Spinal cord (tissue), 10 donors: Measurements from ENCODE around the gene GNA15. TPM values are rescaled to one million over a fixed set of nuclear protein-coding genes. Genes with fewer than 3 reads are reported as not detected.

ENCODE experiments used
- DNase-seq, 6 donors: peaks; one replicate each; pipeline versions ENCODE4 v3.0.0 to v3.0.0-alpha.2; 2013 to 2015; ENCODE audit warnings: low spot score in 6 of 6, low read depth in 4 of 6
- H3K27ac ChIP-seq: one replicate; pipeline ENCODE4 v1.5.1; 2013; ENCODE audit warnings: low read depth, low read length, control low read depth
- H3K27me3 ChIP-seq: one replicate; pipeline ENCODE4 v1.6.1; 2013; ENCODE audit warnings: low read length; ENCODE audit not compliant: control insufficient read depth, insufficient read depth
- H3K36me3 ChIP-seq: one replicate; pipeline ENCODE4 v1.6.1; 2013; ENCODE audit warnings: low read length; ENCODE audit not compliant: control insufficient read depth, insufficient read depth
- H3K4me1 ChIP-seq: one replicate; pipeline ENCODE4 v1.6.1; 2013; ENCODE audit warnings: low read length; ENCODE audit not compliant: control insufficient read depth, insufficient read depth
- H3K4me3 ChIP-seq: one replicate; pipeline ENCODE4 v1.5.1; 2013; ENCODE audit warnings: low read depth, low read length, control low read depth
- H3K9me3 ChIP-seq: one replicate; pipeline ENCODE4 v1.6.1; 2013; ENCODE audit warnings: low read length; ENCODE audit not compliant: control insufficient read depth, insufficient read depth
- WGBS: methylation state at CpG from one replicate; pipeline ENCODE4 v1.1.5; 2013; ENCODE audit warnings: missing lambda C conversion rate; ENCODE audit not compliant: insufficient coverage; 5-methylcytosine and 5-hydroxymethylcytosine counted together
- polyA plus RNA-seq, 2 donors: library from polyadenylated mRNA; unstranded; fragments of 120-200 nt; gene quantifications; one replicate each; pipeline ENCODE4 v1.2.1, GENCODE V29; 2013; ENCODE audit not compliant: insufficient read length in 2 of 2
- total RNA-seq, 2 donors: library from RNA; depleted of rRNA in 1 of 2; stranded (reverse); fragments of 120-200 nt in 1 of 2; fragments of >200 nt in 1 of 2; gene quantifications; one replicate each; pipeline versions ENCODE4 v1.2.3 to v1.2.4, GENCODE V29; 2013 to 2014
- donor health status: healthy.

GNA15 gene
- total and polyA plus RNA-seq, 4 donors, result 2.1 to 3.6 (median 3.1) TPM

DNA sequence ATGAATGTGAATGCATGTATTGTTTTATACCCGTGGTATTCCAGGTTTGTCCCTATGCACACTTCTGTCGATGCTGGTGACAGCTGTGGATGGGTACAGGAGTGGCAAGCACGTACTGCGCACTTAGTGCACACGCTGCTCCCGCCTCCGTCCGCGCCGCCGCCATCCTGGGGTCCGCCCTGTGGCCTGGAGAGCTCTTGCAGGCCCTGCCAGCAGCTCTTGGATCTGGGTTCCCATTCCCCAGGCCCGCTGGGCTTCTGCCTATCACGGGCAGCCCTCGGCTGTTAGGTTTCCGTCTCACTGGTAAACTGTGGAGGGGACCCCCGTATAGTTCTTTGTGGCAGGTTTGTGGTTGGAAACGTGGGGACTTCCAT lies 37.7 kb upstream of the GNA15 start:
- H3K36me3 ChIP-seq, result peaks cover 62% of the 10 kb centered on the region
- no peaks in the 10 kb centered on the region for H3K9me3 ChIP-seq
- no peaks in the 10 kb centered on the region for H3K27me3 ChIP-seq
- DNase-seq, result no peak
- H3K27ac ChIP-seq, result no peak overlapping the region
- no peak overlapping the region for H3K4me3 ChIP-seq
- peaks cover 62% of the 10 kb centered on the region for H3K4me1 ChIP-seq
- 89% methylated on average over 18 of the region's 18 CpGs for WGBS

DNA sequence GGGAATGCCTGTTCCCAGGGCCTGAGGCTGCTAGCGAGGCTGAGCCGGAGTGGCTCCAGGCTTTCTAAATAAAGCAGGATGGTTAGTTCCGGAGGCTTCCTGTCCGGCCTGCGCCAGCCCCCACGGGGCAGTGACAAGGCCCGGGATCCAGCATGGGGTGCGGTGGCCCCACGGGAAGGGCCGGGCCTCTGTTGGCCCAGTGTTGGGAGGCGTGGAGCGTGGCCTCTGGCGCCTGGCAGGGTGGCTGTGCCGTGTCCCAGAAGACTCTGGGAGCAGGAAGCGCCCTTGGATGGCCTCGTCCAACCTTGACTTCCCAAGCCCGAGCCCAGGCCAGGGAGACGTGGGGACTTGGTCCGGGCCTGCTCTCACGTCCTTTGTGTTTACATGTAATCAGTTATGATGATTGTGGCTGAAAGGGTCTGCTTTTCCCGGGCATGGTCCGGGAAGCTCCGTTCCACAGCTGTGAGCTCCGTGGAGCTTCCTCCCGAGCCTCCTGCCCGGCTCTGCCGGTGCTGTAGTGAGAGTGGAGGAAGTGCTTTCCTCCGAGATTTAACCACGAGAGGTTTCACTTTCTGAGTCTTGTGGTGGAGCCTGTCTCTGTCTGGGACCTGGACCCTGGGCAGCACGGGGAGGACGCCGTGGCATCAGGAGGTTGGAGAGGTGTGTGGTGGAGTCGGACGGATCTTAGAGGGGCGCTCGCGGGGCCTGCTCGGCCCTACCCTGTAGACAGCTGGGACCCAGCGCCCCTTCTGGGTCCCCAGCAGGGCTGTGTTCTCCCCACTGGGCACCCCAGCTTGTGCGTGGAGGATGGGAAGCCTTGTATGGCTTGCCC lies 37.1 kb upstream of the GNA15 start:
- DNase-seq, result no peak
- peaks cover 64% of the 10 kb centered on the region for H3K4me1 ChIP-seq
- 81% methylated on average over 37 of the region's 40 CpGs for WGBS
- H3K36me3 ChIP-seq, result peaks cover 62% of the 10 kb centered on the region
- H3K9me3 ChIP-seq, result no peaks in the 10 kb centered on the region
- H3K27me3 ChIP-seq, result no peaks in the 10 kb centered on the region
- no peak overlapping the region for H3K4me3 ChIP-seq
- no peak overlapping the region for H3K27ac ChIP-seq

DNA sequence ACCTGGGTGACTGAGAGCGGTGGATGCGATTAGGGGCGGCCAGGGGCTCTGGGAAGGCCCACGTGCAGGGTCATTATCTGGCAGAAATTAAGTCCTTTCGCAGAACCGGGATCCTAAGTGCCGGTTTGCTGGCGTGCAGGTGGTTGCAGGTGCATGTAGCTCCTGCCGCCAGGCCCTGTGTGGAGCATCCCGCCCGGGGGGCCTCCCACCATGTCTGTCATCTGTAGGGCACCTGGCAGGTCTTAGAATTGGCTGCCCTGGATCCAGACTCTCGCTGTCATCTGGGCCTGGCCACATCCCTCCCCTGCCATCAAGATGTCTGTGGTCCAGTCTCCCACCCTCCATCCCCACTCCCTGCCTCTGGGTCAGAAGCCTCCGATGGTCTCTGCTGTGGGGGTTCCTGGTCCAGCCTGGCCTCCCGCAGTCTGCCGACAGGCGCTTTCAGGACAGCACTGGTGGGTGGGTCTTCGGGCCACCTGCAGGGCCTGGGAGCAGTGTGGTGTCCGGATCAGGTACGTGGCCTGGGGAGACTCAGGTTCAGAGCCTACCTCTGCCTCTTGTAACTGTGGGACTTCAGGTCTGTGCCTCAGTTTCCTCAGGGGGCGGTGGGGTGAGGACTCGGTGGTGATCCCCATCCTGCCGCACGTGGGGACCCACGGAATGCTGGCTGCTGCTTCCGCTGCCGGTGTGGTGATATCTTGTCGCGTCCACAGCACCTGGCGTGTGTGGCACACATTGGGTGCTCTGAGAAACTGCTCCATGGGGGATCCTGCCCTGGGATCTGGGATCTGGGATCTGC lies 36.3 kb upstream of the GNA15 start:
- H3K9me3 ChIP-seq, result no peaks in the 10 kb centered on the region
- 88% methylated on average over 28 of the region's 29 CpGs for WGBS
- H3K4me3 ChIP-seq, result no peak overlapping the region
- no peak for DNase-seq
- H3K27ac ChIP-seq, result no peak overlapping the region
- H3K36me3 ChIP-seq, result peaks cover 62% of the 10 kb centered on the region
- peaks cover 66% of the 10 kb centered on the region for H3K4me1 ChIP-seq
- no peaks in the 10 kb centered on the region for H3K27me3 ChIP-seq

GRCh38 chr19:3100331-3100730 lies 35.5 kb upstream of the GNA15 start:
- DNase-seq, result no peak
- Histone ChIP-seq H3K27ac (no peak overlapping the region), H3K9me3 (no peaks in the 10 kb centered on the region), H3K36me3 (peaks cover 70% of the 10 kb centered on the region), H3K4me3 (no peak overlapping the region), H3K4me1 (peaks cover 60% of the 10 kb centered on the region), H3K27me3 (no peaks in the 10 kb centered on the region)
- WGBS, result 70% methylated on average over 14 of the region's 14 CpGs

DNA sequence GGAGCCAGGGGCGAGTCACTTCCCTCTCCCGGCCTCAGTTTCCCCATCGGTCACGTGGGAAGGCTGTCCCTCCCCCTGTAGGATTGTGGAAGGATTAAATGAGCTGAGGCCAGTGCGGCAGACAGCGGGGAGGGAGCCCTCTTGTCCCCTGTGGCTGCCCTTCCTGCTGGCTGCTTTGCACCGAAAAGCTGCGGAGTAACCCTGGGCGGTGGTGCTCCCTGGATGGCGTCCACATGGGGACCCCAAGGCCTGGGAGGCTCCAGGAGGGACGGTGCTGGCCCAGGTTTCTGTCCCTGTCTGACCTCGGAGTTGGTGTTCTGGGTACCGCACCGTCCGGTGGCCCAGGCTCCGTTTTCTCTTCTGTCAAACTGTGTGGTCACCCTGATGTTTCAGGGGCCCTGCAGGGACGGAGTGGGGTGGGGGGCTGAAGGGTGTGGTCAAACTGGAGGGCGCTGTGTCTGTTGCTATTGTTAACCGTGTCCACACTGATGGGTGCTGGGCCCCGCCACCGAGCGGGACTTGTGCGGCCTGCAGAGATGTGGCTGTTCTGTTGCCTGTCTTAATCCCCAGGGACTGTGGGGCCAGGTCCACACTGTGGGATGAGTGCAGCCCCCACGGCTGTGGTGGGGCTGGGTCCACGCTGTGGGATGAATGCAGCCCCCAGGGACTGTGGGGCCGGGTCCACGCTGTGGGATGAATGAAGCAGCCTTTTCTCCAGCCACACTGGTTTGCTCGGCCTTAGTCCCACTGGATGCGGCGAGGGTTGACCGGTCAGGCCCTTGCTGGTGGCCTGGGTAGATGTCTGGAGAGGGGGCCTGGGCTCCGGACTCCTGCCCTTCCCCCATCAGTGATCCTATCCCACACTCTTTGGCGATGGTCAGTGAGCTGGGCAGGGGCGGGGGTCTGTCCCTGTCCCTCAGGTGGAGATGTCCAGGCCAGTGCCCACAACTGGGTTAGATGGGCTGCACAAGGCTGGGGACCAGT lies 34.8 kb upstream of the GNA15 start:
- H3K27ac ChIP-seq, result no peak overlapping the region
- no peak for DNase-seq

GRCh38 chr19:3102239-3103140 lies 33.3 kb upstream of the GNA15 start:
- H3K27ac ChIP-seq, result no peak overlapping the region

More for the DNA sequence above, 34.8 kb upstream of the GNA15 start:
- H3K4me3 ChIP-seq, result no peak overlapping the region
- H3K9me3 ChIP-seq, result no peaks in the 10 kb centered on the region
- H3K36me3 ChIP-seq, result peaks cover 72% of the 10 kb centered on the region
- H3K4me1 ChIP-seq, result peaks cover 53% of the 10 kb centered on the region
- no peaks in the 10 kb centered on the region for H3K27me3 ChIP-seq
- 81% methylated on average over 30 of the region's 34 CpGs for WGBS

GRCh38 chr19:3104708-3104983 lies 31.2 kb upstream of the GNA15 start:
- peaks cover 51% of the 10 kb centered on the region for H3K36me3 ChIP-seq
- WGBS, result 79% methylated on average over 7 of the region's 10 CpGs
- no peak overlapping the region for H3K27ac ChIP-seq
- no peak for DNase-seq
- H3K9me3 ChIP-seq, result no peaks in the 10 kb centered on the region
- H3K27me3 ChIP-seq, result no peaks in the 10 kb centered on the region
- no peak overlapping the region for H3K4me3 ChIP-seq
- H3K4me1 ChIP-seq, result peaks cover 18% of the 10 kb centered on the region

More at GRCh38 chr19:3102239-3103140, 33.3 kb upstream of the GNA15 start:
- Histone ChIP-seq H3K9me3 (no peaks in the 10 kb centered on the region), H3K36me3 (peaks cover 64% of the 10 kb centered on the region), H3K4me1 (peaks cover 39% of the 10 kb centered on the region), H3K27me3 (no peaks in the 10 kb centered on the region), H3K4me3 (no peak overlapping the region)
- no peak for DNase-seq
- WGBS, result 87% methylated on average over 30 of the region's 34 CpGs

DNA sequence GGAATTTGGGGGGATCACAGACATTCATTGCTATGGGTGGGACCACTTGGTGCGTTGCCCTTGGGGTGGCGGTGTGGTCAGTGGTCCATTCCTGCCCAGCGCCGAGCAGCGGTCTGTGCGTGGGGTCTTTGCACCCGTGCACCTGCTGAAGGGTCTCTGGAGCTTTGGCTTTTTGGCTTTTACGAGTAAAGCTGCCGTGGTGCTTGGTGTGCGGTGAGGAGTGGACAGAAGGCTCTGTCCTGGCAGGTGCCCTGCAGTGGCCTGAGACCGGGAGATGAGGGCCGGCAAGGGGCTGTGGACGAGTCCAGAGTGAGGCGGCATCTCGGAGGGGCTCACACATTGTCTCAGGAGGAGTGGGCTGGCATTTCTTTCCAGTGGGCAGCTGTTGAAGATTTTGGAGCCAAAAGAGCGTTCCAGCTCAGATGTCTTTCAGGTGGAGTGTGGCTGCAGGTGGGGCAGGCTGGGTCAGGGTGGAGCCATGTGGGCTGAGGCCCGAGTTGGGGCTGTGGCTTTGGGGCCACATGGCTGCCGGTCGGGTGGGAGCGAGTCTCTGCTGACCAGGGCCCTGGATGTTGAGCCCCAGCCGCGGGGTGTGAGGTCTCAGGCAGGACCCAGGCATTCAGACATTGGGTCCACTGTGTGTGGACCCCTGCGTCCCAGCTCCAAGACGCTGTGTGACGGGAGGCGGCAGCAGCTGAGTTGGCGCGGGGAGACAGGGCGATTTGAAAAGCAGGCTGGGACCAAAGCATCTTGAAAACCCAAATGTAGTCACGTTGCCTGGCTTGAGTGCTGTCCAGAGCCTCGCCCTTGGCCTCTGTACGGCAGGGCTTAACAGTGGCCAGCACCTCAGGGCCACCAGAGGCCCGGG lies 30.0 kb upstream of the GNA15 start:
- 93% methylated on average over 33 of the region's 33 CpGs for WGBS
- Histone ChIP-seq H3K27me3 (no peaks in the 10 kb centered on the region), H3K4me1 (peaks cover 7% of the 10 kb centered on the region), H3K4me3 (no peak overlapping the region), H3K27ac (no peak overlapping the region), H3K9me3 (no peaks in the 10 kb centered on the region), H3K36me3 (peaks cover 51% of the 10 kb centered on the region)
- DNase-seq, result no peak
